Vagina (tissue), 2 donors: ENCODE measurements around the gene CUL9.

ENCODE experiments used
- POLR2A ChIP-seq, 2 donors: fragments of 450-650 bp; IDR thresholded peaks; one replicate each; pipeline ENCODE4 v1.6.1; 2017; ENCODE audit warnings: antibody characterized with exemption in 2 of 2, mild to moderate bottlenecking in 2 of 2, moderate library complexity in 2 of 2
- POLR2AphosphoS5 ChIP-seq, 2 donors: sonication (generic); formaldehyde crosslinking; IDR thresholded peaks; one replicate each; pipeline ENCODE4 v1.9.0; 2017; ENCODE audit warnings: antibody characterized with exemption in 2 of 2, mild to moderate bottlenecking in 2 of 2, low read depth in 1 of 2; ENCODE audit not compliant: insufficient read depth in 1 of 2
- TF ChIP-seq, protein P1 (sequence below), 3 experiments: fragments of 450-650 bp in 2 of 3; fragments of 200-600 bp in 1 of 3; sonication (generic) in 1 of 3; IDR thresholded peaks; one replicate each; pipeline ENCODE4 v1.5.1; 2017 to 2019; ENCODE audit warnings: antibody characterized with exemption in 3 of 3, mild to moderate bottlenecking in 2 of 3, moderate library complexity in 2 of 3

DNA sequence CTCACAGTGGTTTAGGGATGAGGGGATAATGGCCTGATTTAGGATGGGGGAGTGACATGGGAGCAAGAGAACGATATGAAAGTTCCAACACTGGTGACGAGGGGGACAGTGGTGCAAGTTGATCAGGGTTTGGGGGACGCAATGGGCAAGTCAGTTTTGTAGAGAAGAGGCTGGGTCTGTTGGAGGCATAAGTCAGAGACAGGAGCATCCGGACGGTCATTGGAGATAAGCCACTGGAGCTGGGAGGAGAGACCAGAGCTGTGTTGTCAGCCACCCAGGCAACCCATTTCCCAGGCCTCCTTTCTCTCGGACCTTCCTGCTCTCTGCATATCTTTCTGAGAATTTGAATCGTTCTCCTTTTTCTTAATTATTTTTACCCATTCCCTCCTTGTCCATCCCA, 37.8 kb downstream of the CUL9 start:
- TF ChIP-seq, protein P1, sequence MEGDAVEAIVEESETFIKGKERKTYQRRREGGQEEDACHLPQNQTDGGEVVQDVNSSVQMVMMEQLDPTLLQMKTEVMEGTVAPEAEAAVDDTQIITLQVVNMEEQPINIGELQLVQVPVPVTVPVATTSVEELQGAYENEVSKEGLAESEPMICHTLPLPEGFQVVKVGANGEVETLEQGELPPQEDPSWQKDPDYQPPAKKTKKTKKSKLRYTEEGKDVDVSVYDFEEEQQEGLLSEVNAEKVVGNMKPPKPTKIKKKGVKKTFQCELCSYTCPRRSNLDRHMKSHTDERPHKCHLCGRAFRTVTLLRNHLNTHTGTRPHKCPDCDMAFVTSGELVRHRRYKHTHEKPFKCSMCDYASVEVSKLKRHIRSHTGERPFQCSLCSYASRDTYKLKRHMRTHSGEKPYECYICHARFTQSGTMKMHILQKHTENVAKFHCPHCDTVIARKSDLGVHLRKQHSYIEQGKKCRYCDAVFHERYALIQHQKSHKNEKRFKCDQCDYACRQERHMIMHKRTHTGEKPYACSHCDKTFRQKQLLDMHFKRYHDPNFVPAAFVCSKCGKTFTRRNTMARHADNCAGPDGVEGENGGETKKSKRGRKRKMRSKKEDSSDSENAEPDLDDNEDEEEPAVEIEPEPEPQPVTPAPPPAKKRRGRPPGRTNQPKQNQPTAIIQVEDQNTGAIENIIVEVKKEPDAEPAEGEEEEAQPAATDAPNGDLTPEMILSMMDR (IDR thresholded peaks at IDR 0.05), result no peak
- TF ChIP-seq POLR2A (IDR thresholded peaks at IDR 0.05) (no peak), POLR2AphosphoS5 (IDR thresholded peaks at IDR 0.05; ENCODE audit: insufficient read depth in 1 of 2, low read depth in 1 of 2) (no peak)
